H1 (cell line): Measurements from ENCODE around the gene DPYD. TPM values are rescaled to one million over a fixed set of nuclear protein-coding genes. Genes with fewer than 3 reads are reported as not detected.

Experiments used
- CHD1 ChIP-seq: IDR thresholded peaks from 2 replicates; pipeline ENCODE4 v1.6.1; 2012; ENCODE audit warnings: low read depth, low read length, improper control_type of control experiment
- GABPA ChIP-seq: IDR thresholded peaks from 2 replicates; pipeline ENCODE4 v1.6.1; 2011; ENCODE audit warnings: mild to moderate bottlenecking, low read length, moderate library complexity, borderline replicate concordance; ENCODE audit not compliant: insufficient read depth
- HDAC6 ChIP-seq: IDR thresholded peaks from one replicate; pipeline ENCODE4 v1.7.1; 2012; ENCODE audit warnings: low read depth, mild to moderate bottlenecking, inconsistent platforms, low read length, moderate library complexity
- TBP ChIP-seq: IDR thresholded peaks from 2 replicates; pipeline ENCODE4 v1.6.1; 2011; ENCODE audit warnings: low read depth, low read length, improper control_type of control experiment
- polyA plus RNA-seq, 7 experiments: library from polyadenylated mRNA; depleted of rRNA in 3 of 7; stranded (reverse) in 5 of 7; unstranded in 2 of 7; fragments of >200 nt in 5 of 7; fragments of 200-250 nt in 2 of 7; gene quantifications; 1 replicate in 5 of 7; 2 replicates in 1 of 7; 4 replicates in 1 of 7; pipeline versions ENCODE4 v1.2.1 to v1.2.3, GENCODE V29; 2011 to 2013; ENCODE audit warnings: missing spikeins in 2 of 7, mixed read lengths in 2 of 7
- total RNA-seq: library from RNA; stranded (reverse); fragmentation: NEBNext Ultra II Directional; extraction: Animal tissue kit (Norgen Biotek cat#: 25700); gene quantifications from 2 replicates; pipeline ENCODE4 v1.2.1, GENCODE V29; 2021

Gene DPYD
- total and polyA plus RNA-seq, 2 of the 8 experiments (the other 6 are each of a cell fraction or from before 2014, with no cell fraction given): 0.29 to 0.73 TPM

GRCh38 chr1:97540346-97540888 lies 380.4 kb downstream of the DPYD start (continued):
- TF ChIP-seq HDAC6 (no peak), TBP (no peak), GABPA (no peak), CHD1 (no peak)
